Central memory CD8-positive, alpha-beta T cell (primary cell): ENCODE results near the gene PSG5.
A peak's percentile ranks its signal among the peaks of the same experiment; 100 is the strongest.
"Not testable (repeated sequence)": the region's sequence is repeated elsewhere in the genome, so short reads cannot be mapped to it uniquely, and the experiment has no call there.

Experiments
- ATAC-seq: fragments of 150-1000 bp; cut with Tn5 transposase; replicated peaks from 2 replicates; pipeline ENCODE4 v1.10.0; 2022; ENCODE audit warnings: mild to moderate bottlenecking, moderate FRiP score, moderate number of reproducible peaks; ENCODE audit not compliant: poor library complexity, severe bottlenecking; ENCODE audit errors: extremely low read depth
- DNase-seq, 2 donors: peaks; one replicate each; pipeline ENCODE4 v3.0.0; 2021; ENCODE audit warnings: low spot score in 2 of 2
- H3K27ac Mint-ChIP-seq: one replicate; pipeline ENCODE4 v1.8.0; 2022; ENCODE audit warnings: low read depth, mild to moderate bottlenecking, moderate library complexity, mixed read lengths
- H3K27me3 Mint-ChIP-seq: one replicate; pipeline ENCODE4 v1.8.0; 2022; ENCODE audit warnings: mixed read lengths
- H3K36me3 Mint-ChIP-seq: one replicate; pipeline ENCODE4 v1.8.0; 2022; ENCODE audit warnings: mild to moderate bottlenecking, moderate library complexity, mixed read lengths; ENCODE audit not compliant: insufficient read depth
- H3K4me1 Mint-ChIP-seq: one replicate; pipeline ENCODE4 v1.8.0; 2022; ENCODE audit warnings: mixed read lengths
- H3K4me3 Mint-ChIP-seq: one replicate; pipeline ENCODE4 v1.8.0; 2022; ENCODE audit warnings: mild to moderate bottlenecking, moderate library complexity, mixed read lengths
- H3K9me3 Mint-ChIP-seq: one replicate; pipeline ENCODE4 v1.8.0; 2022; ENCODE audit warnings: mixed read lengths

Gene PSG5

DNA sequence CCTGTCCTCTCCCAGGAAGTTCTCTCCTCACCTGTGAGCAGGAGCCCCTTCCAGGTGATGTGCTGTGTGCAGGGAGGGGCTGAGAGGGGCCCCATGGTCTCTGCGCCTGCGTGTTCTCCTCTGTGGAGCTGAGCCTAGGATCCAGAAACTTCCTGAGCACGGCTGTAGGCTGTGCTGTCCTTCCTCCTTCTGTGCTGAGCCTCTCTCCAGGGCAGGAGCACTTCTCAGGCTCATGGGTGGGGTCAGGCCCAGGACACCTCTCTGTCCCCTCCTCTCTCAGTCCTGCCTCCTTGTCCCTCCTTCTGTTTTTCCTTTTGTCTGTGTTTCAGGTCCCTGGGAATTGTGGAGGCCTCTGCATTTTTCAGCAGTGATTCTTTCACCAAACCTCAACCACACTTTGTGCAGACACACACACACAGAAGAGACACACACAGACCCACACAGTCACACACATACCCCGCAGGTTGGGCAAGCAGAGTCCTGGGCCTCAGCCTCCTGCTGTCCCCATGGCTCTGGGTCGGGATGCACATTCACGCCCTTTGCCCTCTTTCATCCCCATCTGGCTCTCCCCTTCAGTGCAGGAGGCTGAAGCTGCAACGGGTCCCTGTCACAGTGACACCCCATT, at the start of gene PSG5:
Gene PSG5 (minus strand): TSS at position 226 of the 625 bp plus-strand sequence. CDS start 131 bp downstream, at position 95.
- H3K27me3 Mint-ChIP-seq = peaks cover 45% of the 10 kb centered on the region
- H3K9me3 Mint-ChIP-seq, H3K4me3 Mint-ChIP-seq, H3K4me1 Mint-ChIP-seq, H3K27ac Mint-ChIP-seq, ATAC-seq, H3K36me3 Mint-ChIP-seq, DNase-seq: not testable (repeated sequence)

DNA sequence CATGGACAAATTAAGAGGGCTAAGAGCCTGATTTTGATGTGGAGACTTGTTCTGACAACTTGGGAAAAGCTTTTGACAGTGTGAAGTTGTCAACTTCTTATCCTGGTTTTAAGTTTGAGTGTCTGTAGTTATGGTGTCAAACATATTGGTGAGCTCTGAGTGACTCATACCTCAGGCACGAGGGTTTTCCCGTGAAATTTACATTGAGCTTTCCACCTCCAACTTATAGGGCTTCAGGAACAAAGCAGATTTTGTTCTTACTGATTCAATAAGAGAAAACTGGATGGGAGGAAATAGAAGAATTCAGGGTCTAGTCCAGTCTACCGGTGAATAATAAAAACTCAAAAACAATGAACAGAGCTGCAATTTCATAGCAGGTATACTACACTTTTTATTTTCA, 49.4 kb upstream of the PSG5 start:
- not testable (repeated sequence) for ATAC-seq, H3K4me3 Mint-ChIP-seq, H3K36me3 Mint-ChIP-seq, H3K27ac Mint-ChIP-seq, DNase-seq, H3K4me1 Mint-ChIP-seq
- H3K27me3 Mint-ChIP-seq = peaks cover 30% of the 10 kb centered on the region
- peaks cover 20% of the 10 kb centered on the region for H3K9me3 Mint-ChIP-seq

DNA sequence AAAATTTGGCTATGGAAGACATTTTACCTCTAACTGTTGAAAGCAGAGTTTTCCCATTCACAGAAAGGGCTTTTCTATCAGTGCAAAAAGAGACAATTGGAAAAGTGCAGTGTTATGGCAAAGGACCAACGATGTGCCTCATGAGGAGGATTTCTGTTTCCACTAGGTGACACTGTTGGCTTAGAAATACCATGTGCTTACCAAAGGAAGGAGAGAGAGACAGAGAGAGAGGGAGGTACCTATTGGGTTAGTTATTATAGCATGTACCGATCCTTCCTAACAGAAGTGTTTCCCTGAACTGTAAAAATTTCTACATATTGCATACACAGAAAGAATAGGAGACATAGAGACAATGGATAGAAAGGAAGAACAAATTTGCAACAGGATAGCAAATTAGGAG, 43.0 kb upstream of the PSG5 start:
- H3K27ac Mint-ChIP-seq = no peak overlapping the region
- peaks cover 18% of the 10 kb centered on the region for H3K27me3 Mint-ChIP-seq
- no peak for ATAC-seq
- peaks cover 1% of the 10 kb centered on the region for H3K36me3 Mint-ChIP-seq
- peaks cover 20% of the 10 kb centered on the region for H3K9me3 Mint-ChIP-seq
- DNase-seq = no peak
- H3K4me3 Mint-ChIP-seq = no peak overlapping the region
- H3K4me1 Mint-ChIP-seq = no peaks in the 10 kb centered on the region

DNA sequence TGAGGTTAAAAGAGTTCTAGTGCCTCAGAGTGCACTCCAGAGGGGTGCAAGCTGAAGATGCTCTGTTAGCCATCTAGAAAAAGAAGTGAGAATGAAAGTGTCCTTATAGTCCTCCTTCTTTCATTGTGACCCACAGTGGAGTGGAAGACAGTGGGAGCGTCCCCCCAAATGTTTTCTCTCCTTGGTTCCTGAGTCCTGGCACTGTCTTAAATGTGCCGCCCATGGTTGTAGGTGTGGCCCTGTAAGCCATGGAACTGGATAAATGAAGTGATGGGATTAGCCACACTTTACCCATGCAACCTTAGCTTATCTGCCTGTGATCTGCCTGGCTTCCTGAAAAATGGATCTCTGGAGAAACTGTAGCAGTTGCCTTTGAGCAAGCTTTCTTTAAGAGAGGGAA, 42.4 kb upstream of the PSG5 start:
- DNase-seq, H3K36me3 Mint-ChIP-seq, H3K4me1 Mint-ChIP-seq, ATAC-seq, H3K4me3 Mint-ChIP-seq, H3K27ac Mint-ChIP-seq: not testable (repeated sequence)
- H3K9me3 Mint-ChIP-seq = peaks cover 24% of the 10 kb centered on the region
- peaks cover 15% of the 10 kb centered on the region for H3K27me3 Mint-ChIP-seq

DNA sequence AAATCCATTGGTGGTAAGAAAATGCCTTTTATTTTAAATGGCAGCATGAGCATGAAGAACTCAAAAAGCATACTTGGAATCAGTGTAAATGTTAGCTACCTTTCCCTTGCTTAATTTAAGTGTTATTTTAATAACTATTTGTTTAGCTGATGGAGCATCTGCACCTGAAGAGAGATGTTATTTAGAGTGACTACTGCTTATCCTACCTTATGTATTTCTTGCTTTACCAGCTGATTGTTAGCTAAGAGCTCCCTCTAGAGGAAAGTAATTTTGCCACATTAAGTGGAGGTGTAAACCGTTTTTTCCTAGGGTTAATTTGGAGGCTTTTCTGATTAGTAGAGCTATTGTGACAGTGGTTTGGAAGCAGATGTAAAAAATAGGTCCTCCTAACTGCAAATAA, 40.6 kb upstream of the PSG5 start:
- not testable (repeated sequence) for ATAC-seq

DNA sequence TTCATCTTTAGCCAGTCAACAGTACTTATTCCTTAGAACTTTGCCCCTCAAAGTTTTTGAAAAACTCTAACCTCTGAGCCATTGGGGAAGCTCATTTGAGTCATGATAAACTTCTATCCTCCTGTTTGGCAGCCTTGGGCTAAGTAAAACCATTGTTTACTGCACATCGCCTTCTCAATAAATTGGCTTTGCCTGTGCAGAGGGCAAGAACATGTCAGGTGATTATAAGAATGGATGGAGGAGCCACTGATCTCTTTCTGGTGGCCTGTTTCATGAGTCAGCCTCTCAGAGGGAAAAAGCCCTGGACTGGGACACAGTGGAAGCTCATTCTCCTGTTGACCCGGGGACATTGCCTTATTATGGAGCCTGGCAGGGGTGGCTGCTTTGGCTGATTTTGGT, 38.5 kb upstream of the PSG5 start:
- no peak for DNase-seq
- no peaks in the 10 kb centered on the region for H3K4me1 Mint-ChIP-seq

More for the DNA sequence above, 40.6 kb upstream of the PSG5 start:
- H3K9me3 Mint-ChIP-seq = peaks cover 20% of the 10 kb centered on the region
- not testable (repeated sequence) for DNase-seq, H3K36me3 Mint-ChIP-seq, H3K27me3 Mint-ChIP-seq, H3K27ac Mint-ChIP-seq, H3K4me1 Mint-ChIP-seq, H3K4me3 Mint-ChIP-seq

DNA sequence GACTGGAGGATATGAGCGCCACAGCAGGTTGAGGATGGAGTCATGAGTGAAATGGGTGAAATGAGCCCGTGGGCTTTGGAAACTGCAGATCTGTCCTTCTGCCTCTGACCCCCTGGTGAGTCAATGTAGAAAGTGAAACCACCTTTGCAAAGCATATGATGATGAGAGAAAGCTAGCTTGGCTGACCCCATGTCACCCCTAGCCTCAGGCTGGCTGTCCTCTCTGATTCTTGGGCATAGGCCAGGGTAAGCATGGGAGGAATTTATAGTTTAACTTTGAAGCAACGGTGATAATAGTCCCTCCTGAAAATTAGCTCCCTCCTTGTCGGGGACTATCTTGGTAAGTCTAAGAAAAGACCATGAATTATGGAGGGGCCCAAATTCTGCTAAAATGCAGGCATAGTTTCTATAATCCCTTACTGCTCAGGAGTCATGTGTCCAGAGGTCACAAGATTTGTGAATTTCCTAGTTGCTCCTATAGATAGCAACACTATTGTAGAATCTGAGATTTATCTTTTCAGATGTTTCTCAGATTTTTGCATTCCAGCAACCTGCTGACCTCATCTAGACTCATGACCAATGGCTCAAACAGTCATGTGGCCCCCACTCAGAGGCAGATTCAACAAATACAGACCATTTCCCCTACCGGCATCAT, 38.0 kb upstream of the PSG5 start:
- not testable (repeated sequence) for DNase-seq

More for the DNA sequence above, 38.5 kb upstream of the PSG5 start:
- Mint-ChIP-seq H3K27ac (no peak overlapping the region), H3K36me3 (peaks cover 1% of the 10 kb centered on the region), H3K27me3 (no peaks in the 10 kb centered on the region), H3K4me3 (no peak overlapping the region), H3K9me3 (peaks cover 22% of the 10 kb centered on the region)
- no peak for ATAC-seq

DNA sequence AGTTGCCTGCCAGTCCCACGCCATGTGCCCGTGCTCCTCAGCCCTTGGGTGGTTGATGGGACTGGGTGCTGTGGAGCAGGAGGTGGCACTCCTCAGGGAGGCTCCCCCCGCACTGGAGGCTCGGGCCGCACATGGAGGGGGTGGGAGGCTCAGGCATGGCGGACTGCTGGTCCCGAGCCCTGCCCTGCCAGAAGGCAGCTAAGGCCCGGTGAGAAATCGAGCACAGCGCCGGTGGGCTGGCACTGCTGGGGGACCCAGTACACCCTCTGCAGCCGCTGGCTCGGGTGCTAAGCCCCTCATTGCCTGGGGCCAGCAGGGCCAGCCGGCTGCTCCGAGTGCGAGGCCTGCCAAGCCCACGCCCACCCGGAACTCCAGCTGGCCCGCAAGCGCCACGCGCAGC, 35.6 kb upstream of the PSG5 start:
- not testable (repeated sequence) for DNase-seq, H3K27ac Mint-ChIP-seq, ATAC-seq, H3K36me3 Mint-ChIP-seq, H3K4me1 Mint-ChIP-seq, H3K4me3 Mint-ChIP-seq
- peaks cover 14% of the 10 kb centered on the region for H3K9me3 Mint-ChIP-seq
- H3K27me3 Mint-ChIP-seq = peaks cover 10% of the 10 kb centered on the region

More for the DNA sequence above, 38.0 kb upstream of the PSG5 start:
- ATAC-seq, H3K4me1 Mint-ChIP-seq, H3K27me3 Mint-ChIP-seq, H3K4me3 Mint-ChIP-seq, H3K27ac Mint-ChIP-seq, H3K36me3 Mint-ChIP-seq: not testable (repeated sequence)
- H3K9me3 Mint-ChIP-seq = peaks cover 17% of the 10 kb centered on the region

DNA sequence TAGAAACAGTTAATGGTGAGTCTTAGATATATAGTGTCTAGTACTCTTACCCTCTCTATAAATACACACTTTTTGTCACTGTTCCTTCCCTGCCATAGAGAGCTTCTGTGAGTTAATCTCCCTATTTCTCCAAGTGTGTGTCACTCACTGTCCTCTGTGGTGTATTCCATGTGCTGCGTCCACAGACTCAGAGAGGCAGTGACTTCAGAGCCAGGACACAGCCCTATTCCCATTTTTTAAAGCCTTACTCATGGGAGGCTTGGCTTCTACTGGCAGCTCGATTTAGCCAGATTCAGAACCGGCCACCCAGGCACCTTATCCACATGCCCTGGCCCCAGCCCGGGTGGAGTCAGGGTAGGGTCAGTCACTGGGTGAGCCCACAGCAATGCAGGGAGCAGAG, 32.8 kb upstream of the PSG5 start:
- not testable (repeated sequence) for H3K36me3 Mint-ChIP-seq, H3K27ac Mint-ChIP-seq, ATAC-seq, DNase-seq, H3K4me3 Mint-ChIP-seq, H3K9me3 Mint-ChIP-seq, H3K4me1 Mint-ChIP-seq
- H3K27me3 Mint-ChIP-seq = peaks cover 21% of the 10 kb centered on the region

DNA sequence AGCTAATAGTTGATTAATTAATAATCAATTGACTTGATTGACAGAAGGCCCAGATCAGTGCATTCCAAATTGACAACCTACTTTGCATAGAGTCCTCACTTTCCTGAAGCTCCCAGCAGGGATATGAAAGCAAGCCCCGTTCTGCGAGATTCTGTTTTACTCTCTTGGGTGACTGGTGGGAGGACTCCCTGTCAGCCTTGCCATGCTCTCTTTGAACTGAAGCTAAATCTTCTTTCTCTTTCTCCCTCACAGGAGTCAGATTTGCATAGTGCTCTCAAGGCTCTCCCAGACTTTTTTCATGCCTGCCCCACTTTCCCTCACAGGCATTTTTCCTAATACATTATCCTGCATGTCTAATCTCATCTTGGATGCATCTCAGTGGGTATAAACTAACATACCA, 29.5 kb upstream of the PSG5 start:
- H3K9me3 Mint-ChIP-seq, H3K27ac Mint-ChIP-seq, ATAC-seq, H3K4me1 Mint-ChIP-seq, H3K36me3 Mint-ChIP-seq, H3K4me3 Mint-ChIP-seq, DNase-seq: not testable (repeated sequence)
- H3K27me3 Mint-ChIP-seq = peaks cover 25% of the 10 kb centered on the region

DNA sequence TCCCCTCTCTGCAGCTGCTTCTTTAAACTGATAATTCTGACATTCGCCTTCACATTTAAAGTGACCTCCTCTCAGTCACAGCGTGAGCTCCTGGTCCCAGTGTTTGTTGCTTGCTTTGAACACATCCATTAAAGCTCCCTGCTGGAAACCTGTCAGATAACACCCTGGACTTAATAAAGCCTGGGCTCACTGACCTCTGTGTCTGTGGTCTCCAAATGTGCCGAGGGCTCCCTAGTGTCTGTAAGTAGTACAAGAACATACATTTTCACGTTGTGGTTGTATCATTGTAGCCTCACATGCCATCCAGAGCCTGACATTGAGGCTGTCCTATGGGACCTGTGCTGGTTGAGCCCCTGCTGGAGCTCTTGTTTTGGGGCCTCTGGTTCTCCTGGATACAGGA, 21.7 kb upstream of the PSG5 start:
- no peaks in the 10 kb centered on the region for H3K9me3 Mint-ChIP-seq
- no peak overlapping the region for H3K27ac Mint-ChIP-seq
- no peaks in the 10 kb centered on the region for H3K4me1 Mint-ChIP-seq
- ATAC-seq = no peak
- H3K4me3 Mint-ChIP-seq = no peak overlapping the region
- peaks cover 37% of the 10 kb centered on the region for H3K27me3 Mint-ChIP-seq
- no peaks in the 10 kb centered on the region for H3K36me3 Mint-ChIP-seq
- no peak for DNase-seq

DNA sequence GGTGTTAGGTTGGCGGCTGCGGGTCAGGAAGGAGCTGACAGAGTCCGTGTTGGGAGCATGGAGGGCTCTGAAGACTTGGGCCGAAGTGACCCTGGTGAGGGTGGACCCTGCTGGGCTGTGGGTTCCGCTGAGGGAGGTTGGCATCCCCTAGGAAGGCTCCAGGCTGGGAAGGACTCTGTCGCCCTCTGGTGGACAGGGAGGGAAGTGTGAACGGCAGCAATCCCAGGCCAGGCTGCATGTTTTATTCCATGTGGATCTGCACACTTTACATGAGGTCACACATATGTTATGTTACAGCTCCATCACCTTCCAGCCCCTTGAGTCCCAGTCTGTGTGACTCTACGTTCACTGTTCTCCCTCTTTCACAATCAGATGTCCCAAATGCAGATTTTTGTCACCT, 20.8 kb upstream of the PSG5 start:
- peaks cover 37% of the 10 kb centered on the region for H3K27me3 Mint-ChIP-seq
- not testable (repeated sequence) for H3K4me1 Mint-ChIP-seq, H3K9me3 Mint-ChIP-seq, H3K36me3 Mint-ChIP-seq, H3K27ac Mint-ChIP-seq, ATAC-seq, H3K4me3 Mint-ChIP-seq
- peak in 1 of 2 donors; percentile 21 for DNase-seq

DNA sequence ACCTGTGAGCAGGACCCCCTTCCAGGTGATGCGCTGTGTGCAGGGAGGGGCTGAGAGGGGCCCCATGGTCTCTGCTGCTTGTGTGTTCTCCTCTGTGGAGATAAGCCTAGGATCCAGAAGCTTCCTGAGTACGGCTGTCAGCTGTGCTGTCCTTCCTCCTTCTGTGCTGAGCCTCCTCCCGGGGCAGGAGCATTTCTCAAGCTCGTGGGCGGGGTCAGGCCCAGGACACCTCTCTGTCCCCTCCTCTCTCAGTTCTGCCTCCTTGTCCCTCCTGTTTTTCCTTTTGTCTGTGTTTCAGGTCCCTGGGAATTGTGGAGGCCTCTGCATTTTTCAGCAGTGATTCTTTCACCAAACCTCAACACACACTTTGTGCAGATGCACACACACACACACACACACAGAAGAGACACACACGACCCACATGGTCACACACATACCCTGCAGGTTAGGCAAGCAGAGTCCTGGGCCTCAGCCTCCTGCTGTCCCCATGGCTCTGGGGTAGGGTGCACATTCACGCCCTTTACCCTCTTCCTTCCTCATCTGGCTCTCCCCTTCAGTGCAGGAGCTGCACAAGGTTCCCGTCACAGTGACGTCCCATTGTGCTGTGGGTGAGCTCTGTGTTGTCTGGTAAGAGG, 19.3 kb upstream of the PSG5 start, which contains the start of gene PSG4:
Gene PSG4 (minus strand): TSS at position 168 of the 635 bp plus-strand sequence. CDS start 102 bp downstream, at position 66.
- H3K36me3 Mint-ChIP-seq, H3K27ac Mint-ChIP-seq, H3K4me3 Mint-ChIP-seq, ATAC-seq, DNase-seq, H3K4me1 Mint-ChIP-seq, H3K9me3 Mint-ChIP-seq: not testable (repeated sequence)
- H3K27me3 Mint-ChIP-seq = peaks cover 36% of the 10 kb centered on the region
